CD4-positive, alpha-beta T cell treated with Interleukin-15 for 1 hour (primary cell): ENCODE data around the gene DIAPH2.

Experiments used
- DNase-seq: peaks from one replicate; pipeline ENCODE4 v3.0.0-alpha.2; 2020

The DIAPH2 gene

GRCh38 chrX:97315939-97316338 lies 631.3 kb downstream of the DIAPH2 start:
- DNase-seq = no peak

- DNase-seq = no peak
These were observed 635.7 kb downstream of the DIAPH2 start for GRCh38 chrX:97320305-97320704.

GRCh38 chrX:97322401-97322800 lies 637.8 kb downstream of the DIAPH2 start:
- no peak for DNase-seq

- DNase-seq = no peak
These were observed 641.8 kb downstream of the DIAPH2 start for GRCh38 chrX:97326456-97326855.

- DNase-seq = no peak
These were observed 644.3 kb downstream of the DIAPH2 start for GRCh38 chrX:97328853-97329390.

- no peak for DNase-seq
These were observed 645.5 kb downstream of the DIAPH2 start for GRCh38 chrX:97330151-97330550.

GRCh38 chrX:97332963-97333362 lies 648.3 kb downstream of the DIAPH2 start:
- DNase-seq = no peak

GRCh38 chrX:97334850-97335249 lies 650.2 kb downstream of the DIAPH2 start:
- no peak for DNase-seq

GRCh38 chrX:97344724-97345123 lies 660.1 kb downstream of the DIAPH2 start:
- no peak for DNase-seq

- no peak for DNase-seq
These were observed 674.3 kb downstream of the DIAPH2 start for GRCh38 chrX:97358941-97359340.

- no peak for DNase-seq
These were observed 679.2 kb downstream of the DIAPH2 start for GRCh38 chrX:97363843-97364242.

GRCh38 chrX:97366237-97366636 lies 681.6 kb downstream of the DIAPH2 start:
- no peak for DNase-seq

GRCh38 chrX:97367125-97367524 lies 682.5 kb downstream of the DIAPH2 start:
- no peak for DNase-seq

- DNase-seq = no peak
These were observed 685.3 kb downstream of the DIAPH2 start for GRCh38 chrX:97369947-97370346.

GRCh38 chrX:97372001-97372766 lies 687.5 kb downstream of the DIAPH2 start:
- DNase-seq = no peak

- no peak for DNase-seq
These were observed 689.6 kb downstream of the DIAPH2 start for GRCh38 chrX:97374266-97374665.

GRCh38 chrX:97380200-97380599 lies 695.6 kb downstream of the DIAPH2 start:
- DNase-seq = no peak

- DNase-seq = no peak
These were observed 700.0 kb downstream of the DIAPH2 start for GRCh38 chrX:97384685-97385084.

- no peak for DNase-seq
These were observed 702.4 kb downstream of the DIAPH2 start for GRCh38 chrX:97387004-97387403.

- DNase-seq = no peak
These were observed 705.1 kb downstream of the DIAPH2 start for GRCh38 chrX:97389761-97390192.

- DNase-seq = no peak
These were observed 712.7 kb downstream of the DIAPH2 start for GRCh38 chrX:97397371-97397770.

- no peak for DNase-seq
These were observed 713.4 kb downstream of the DIAPH2 start for GRCh38 chrX:97398030-97398551.

- no peak for DNase-seq
These were observed 714.8 kb downstream of the DIAPH2 start for GRCh38 chrX:97399400-97399799.

- no peak for DNase-seq
These were observed 715.9 kb downstream of the DIAPH2 start for GRCh38 chrX:97400492-97400891.

GRCh38 chrX:97401154-97401553 lies 716.5 kb downstream of the DIAPH2 start:
- DNase-seq = no peak
